ENCODE measurements around the gene KCNJ16. TPM values are rescaled to one million over a fixed set of nuclear protein-coding genes. Genes with fewer than 3 reads are reported as not detected.

The KCNJ16 gene
- total RNA-seq, 4 donors from 2014 or later = 0.44 TPM; not detected in 3

DNA sequence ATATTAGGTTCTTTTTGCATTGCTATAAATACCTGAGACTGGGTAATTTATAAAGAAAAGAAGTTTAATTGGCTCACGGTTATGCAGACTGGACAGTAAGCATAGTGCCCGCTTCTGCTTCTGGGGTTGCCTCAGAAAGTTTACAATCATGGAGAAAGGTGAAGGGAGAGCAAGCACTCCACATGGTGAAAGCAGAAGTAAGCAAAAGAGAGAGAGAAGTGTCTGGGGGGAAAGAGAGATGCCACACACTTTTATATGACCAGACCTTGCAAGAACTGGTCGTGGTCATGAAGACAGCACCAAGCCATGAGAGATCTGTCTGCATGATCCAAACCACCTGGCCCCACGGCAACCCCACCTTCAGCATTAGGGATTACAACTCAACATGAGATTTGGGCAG lies 45.4 kb downstream of the KCNJ16 start:
- Histone ChIP-seq H3K27ac (no peak overlapping the region), H3K9me3 (no peaks in the 10 kb centered on the region), H3K4me1 (peaks cover 0 to 14% (median 0%) of the 10 kb centered on the region in 3 donors), H3K4me3 (no peak overlapping the region), H3K36me3 (no peaks in the 10 kb centered on the region), H3K27me3 (no peaks in the 10 kb centered on the region)
- no peak for DNase-seq
- no peak for TF ChIP-seq POLR2A (IDR thresholded peaks at IDR 0.05)
- TF ChIP-seq, protein P1, sequence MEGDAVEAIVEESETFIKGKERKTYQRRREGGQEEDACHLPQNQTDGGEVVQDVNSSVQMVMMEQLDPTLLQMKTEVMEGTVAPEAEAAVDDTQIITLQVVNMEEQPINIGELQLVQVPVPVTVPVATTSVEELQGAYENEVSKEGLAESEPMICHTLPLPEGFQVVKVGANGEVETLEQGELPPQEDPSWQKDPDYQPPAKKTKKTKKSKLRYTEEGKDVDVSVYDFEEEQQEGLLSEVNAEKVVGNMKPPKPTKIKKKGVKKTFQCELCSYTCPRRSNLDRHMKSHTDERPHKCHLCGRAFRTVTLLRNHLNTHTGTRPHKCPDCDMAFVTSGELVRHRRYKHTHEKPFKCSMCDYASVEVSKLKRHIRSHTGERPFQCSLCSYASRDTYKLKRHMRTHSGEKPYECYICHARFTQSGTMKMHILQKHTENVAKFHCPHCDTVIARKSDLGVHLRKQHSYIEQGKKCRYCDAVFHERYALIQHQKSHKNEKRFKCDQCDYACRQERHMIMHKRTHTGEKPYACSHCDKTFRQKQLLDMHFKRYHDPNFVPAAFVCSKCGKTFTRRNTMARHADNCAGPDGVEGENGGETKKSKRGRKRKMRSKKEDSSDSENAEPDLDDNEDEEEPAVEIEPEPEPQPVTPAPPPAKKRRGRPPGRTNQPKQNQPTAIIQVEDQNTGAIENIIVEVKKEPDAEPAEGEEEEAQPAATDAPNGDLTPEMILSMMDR (IDR thresholded peaks at IDR 0.05) = no peak
- intact Hi-C loops (cut with DNase I) = no loop called here
- WGBS, 2 donors = 52 to 80% methylated on average over 4 of the region's 4 CpGs

DNA sequence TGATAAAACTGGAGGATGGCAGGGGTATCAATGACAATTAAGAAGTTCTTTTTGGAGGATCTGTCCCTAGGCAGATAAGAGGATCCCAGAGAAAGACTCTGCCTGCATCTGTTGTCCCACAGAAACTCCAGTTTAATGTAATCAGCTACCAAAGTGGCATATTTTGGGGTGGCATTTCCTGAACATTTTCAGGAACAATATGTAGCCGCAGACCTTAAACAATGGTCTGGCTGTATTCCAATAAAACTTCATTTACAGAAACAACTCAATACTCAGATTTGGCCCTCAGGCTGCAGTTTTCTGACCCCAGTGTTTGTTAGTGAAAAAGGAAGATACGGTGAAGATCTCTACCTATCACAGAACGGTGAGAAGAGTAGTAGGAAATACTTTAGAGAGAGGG lies 46.1 kb downstream of the KCNJ16 start:
- no peak for DNase-seq
- intact Hi-C loops (cut with DNase I) = no loop called here
- TF ChIP-seq, protein P1 (IDR thresholded peaks at IDR 0.05) = no peak
- no peak for TF ChIP-seq POLR2A (IDR thresholded peaks at IDR 0.05)
- H3K36me3 ChIP-seq = no peaks in the 10 kb centered on the region
- peaks cover 0 to 14% (median 0%) of the 10 kb centered on the region in 3 donors for H3K4me1 ChIP-seq
- WGBS, 2 donors = 50 to 59% methylated on average over 3 of the region's 3 CpGs
- no peak overlapping the region for H3K4me3 ChIP-seq
- H3K27ac ChIP-seq = peak overlapping the region in 1 of 4 donors; percentile 25
- H3K9me3 ChIP-seq = no peaks in the 10 kb centered on the region
- no peaks in the 10 kb centered on the region for H3K27me3 ChIP-seq

GRCh38 chr17:70123193-70123592 lies 48.2 kb downstream of the KCNJ16 start:
- TF ChIP-seq, protein P1 (IDR thresholded peaks at IDR 0.05) = no peak
- TF ChIP-seq POLR2A (IDR thresholded peaks at IDR 0.05) = no peak
- H3K4me3 ChIP-seq = no peak overlapping the region
- no peaks in the 10 kb centered on the region for H3K36me3 ChIP-seq
- H3K4me1 ChIP-seq = peaks cover 0 to 20% (median 0%) of the 10 kb centered on the region in 3 donors
- WGBS, 2 donors = 51 to 55% methylated on average over 2 of the region's 2 CpGs
- no peak for DNase-seq
- H3K9me3 ChIP-seq = no peaks in the 10 kb centered on the region
- intact Hi-C loops (cut with DNase I) = no loop called here
- H3K27ac ChIP-seq = no peak overlapping the region
- H3K27me3 ChIP-seq = no peaks in the 10 kb centered on the region

GRCh38 chr17:70124723-70125122 lies 49.7 kb downstream of the KCNJ16 start:
- WGBS, 2 donors = 69 to 70% methylated on average over 3 of the region's 3 CpGs
- H3K36me3 ChIP-seq = no peaks in the 10 kb centered on the region
- intact Hi-C loops (cut with DNase I) = no loop called here
- H3K27ac ChIP-seq = no peak overlapping the region
- peaks cover 0 to 18% (median 0%) of the 10 kb centered on the region in 3 donors for H3K4me1 ChIP-seq
- H3K4me3 ChIP-seq = no peak overlapping the region
- DNase-seq = no peak
- TF ChIP-seq, protein P1 (IDR thresholded peaks at IDR 0.05) = no peak
- no peak for TF ChIP-seq POLR2A (IDR thresholded peaks at IDR 0.05)
- H3K9me3 ChIP-seq = no peaks in the 10 kb centered on the region
- no peaks in the 10 kb centered on the region for H3K27me3 ChIP-seq

DNA sequence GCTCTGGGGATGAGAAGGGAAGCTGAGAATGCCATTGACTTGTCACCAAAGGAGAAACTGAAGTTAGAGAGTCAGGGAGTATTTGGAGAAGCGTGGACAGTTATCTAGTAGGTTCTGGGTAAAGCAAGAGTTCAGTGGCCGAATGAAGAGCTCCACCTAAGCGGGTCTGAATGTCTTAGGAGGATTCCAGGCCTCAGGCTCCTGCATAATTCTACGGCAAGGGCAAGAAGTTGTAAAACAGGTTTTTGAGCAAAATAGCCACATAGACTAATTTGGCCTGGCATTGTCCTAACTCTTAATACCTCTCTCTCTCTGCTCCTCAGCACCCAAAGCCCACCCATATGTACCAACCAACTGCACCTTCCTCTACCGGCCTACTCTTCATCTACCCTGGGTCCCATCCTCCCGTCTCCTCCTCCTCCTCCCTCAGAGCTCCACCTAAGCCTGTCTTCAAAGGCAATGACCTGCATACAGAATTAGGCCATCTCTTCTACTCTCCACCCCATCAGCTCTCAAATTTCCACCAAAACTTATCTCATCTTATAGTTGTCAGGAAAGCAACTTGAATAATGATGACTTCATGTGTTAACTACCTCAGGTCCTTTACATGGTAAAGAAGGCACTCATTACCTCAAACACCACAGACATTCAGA lies 52.3 kb downstream of the KCNJ16 start:
- Histone ChIP-seq H3K4me3 (no peak overlapping the region), H3K36me3 (no peaks in the 10 kb centered on the region), H3K4me1 (peaks cover 0 to 9% (median 0%) of the 10 kb centered on the region in 3 donors), H3K27ac (no peak overlapping the region), H3K9me3 (no peaks in the 10 kb centered on the region), H3K27me3 (no peaks in the 10 kb centered on the region)
- WGBS, 2 donors = 63 to 69% methylated on average over 6 of the region's 6 CpGs
- no peak for TF ChIP-seq POLR2A (IDR thresholded peaks at IDR 0.05)
- TF ChIP-seq, protein P1 (IDR thresholded peaks at IDR 0.05) = no peak
- DNase-seq = no peak
- intact Hi-C loops (cut with DNase I) = no loop called here

Data from esophagus squamous epithelium (tissue), 5 donors.